ENCODE results near the gene FNDC7.
A peak's percentile ranks its signal among the peaks of the same experiment; 100 is the strongest.

FNDC7 gene

DNA sequence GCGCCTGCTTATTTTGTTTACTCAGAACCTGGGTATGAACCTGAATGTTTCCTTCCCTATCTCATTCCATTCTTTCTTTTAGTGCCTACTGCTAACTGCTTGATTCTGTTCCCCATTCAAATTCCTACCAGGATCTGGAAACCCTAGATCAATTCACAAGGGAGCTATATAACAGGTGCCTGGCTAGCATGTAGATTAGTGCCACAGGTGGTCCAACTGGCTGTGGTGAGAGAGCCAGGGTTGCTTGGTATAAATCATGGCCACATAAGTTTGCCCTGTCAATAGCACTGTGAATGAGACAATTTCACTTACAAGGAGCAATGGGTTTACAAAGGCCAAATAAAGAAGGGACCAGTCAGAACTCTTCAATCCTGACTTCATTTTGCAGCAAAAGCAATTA is 27.2 kb upstream of the FNDC7 start:
- H3K27me3 Mint-ChIP-seq (ENCODE audit: low read depth), result peaks cover 4% of the 10 kb centered on the region
- H3K27ac Mint-ChIP-seq, result peak overlapping the region in 1 of 3 experiments; percentile 11
- H3K36me3 Mint-ChIP-seq (ENCODE audit: low read depth), result no peaks in the 10 kb centered on the region
- H3K9me3 Mint-ChIP-seq, result no peaks in the 10 kb centered on the region
- TF ChIP-seq, protein P1, sequence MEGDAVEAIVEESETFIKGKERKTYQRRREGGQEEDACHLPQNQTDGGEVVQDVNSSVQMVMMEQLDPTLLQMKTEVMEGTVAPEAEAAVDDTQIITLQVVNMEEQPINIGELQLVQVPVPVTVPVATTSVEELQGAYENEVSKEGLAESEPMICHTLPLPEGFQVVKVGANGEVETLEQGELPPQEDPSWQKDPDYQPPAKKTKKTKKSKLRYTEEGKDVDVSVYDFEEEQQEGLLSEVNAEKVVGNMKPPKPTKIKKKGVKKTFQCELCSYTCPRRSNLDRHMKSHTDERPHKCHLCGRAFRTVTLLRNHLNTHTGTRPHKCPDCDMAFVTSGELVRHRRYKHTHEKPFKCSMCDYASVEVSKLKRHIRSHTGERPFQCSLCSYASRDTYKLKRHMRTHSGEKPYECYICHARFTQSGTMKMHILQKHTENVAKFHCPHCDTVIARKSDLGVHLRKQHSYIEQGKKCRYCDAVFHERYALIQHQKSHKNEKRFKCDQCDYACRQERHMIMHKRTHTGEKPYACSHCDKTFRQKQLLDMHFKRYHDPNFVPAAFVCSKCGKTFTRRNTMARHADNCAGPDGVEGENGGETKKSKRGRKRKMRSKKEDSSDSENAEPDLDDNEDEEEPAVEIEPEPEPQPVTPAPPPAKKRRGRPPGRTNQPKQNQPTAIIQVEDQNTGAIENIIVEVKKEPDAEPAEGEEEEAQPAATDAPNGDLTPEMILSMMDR (IDR thresholded peaks at IDR 0.05; ENCODE audit: unreplicated experiment in 3 of 3), result no peak
- peaks cover 23% of the 10 kb centered on the region for H3K4me1 Mint-ChIP-seq
- no peak overlapping the region for H3K4me3 Mint-ChIP-seq

DNA sequence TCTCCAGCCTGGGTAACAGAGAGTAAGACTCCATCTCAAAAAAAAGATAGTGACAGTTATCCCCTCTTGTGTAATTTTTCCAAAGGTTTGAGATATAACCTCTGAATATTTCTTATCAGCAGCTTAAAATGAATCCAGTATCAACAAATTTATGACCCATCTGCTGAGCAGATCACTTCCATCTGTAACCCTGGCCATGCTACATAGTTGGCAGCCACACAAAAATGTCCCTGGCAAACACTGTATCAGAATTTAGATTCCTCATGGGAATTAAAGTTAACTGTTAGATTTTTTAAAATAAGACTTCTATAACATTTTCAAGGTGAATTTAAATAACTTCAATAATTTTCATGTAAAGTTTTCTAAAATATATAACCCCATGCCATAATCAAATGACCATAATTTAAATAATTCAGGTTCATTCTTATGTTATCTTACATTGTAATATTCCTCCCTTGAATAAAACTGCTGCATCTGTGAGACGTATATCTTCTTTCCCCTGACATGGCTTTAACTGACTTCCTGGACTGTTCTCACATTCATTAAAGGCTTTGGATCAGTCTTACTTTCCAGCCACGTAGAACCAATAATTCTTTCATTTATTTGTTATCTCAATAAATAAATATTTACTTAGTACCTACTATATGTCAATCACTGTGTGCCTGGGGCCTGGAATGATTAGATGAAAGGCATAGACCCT is 25.9 kb upstream of the FNDC7 start:
- TF ChIP-seq, protein P1 (IDR thresholded peaks at IDR 0.05; ENCODE audit: unreplicated experiment in 3 of 3), result no peak
- Mint-ChIP-seq H3K27ac (peak overlapping the region; percentile 46 to 80 (median 64)), H3K4me3 (no peak overlapping the region), H3K4me1 (peaks cover 34% of the 10 kb centered on the region), H3K27me3 (ENCODE audit: low read depth) (no peaks in the 10 kb centered on the region), H3K36me3 (ENCODE audit: low read depth) (no peaks in the 10 kb centered on the region), H3K9me3 (no peaks in the 10 kb centered on the region)

DNA sequence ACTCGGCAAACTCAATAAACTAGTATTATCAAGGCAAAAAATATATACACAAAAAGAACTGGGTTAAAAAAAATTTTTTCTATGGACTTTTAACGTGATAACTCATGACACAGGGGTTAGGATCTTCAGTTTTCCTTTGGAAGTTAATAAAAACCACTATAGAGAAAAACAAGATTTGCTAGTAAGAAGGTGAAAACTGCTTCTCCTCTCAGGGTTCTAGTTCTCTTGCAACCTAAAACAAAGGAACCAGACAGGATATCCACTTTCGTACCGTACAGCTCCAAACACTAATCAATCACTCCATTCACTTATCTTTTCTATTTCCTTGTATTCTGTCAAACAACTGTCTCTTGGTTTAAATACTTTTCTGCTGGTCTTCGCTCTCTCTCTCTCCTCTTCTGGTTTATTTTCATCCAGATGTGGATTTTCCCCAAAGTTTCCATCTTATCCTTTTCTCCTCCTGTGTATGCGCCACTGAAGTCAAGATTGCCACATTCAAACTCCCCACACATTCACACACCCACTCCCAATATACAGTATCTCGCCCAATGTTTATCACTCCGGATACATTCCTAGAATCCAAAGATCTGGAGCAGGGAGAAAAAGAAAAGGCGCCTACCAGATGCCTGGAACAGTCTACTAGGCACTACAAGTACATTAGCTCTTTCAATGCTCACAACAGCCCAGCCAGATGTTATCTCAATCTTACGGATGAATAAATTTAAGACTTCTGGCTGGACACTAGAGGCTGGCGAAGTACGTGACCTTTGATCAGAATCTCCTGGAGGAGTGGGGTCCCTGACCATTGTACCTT is 21.4 kb upstream of the FNDC7 start:
- peaks cover 43% of the 10 kb centered on the region for H3K4me1 Mint-ChIP-seq
- peak overlapping the region; percentile 96 to 98 (median 98) for H3K4me3 Mint-ChIP-seq
- H3K27ac Mint-ChIP-seq, result peak overlapping the region; percentile 97 to 98 (median 98)
- TF ChIP-seq, protein P1 (IDR thresholded peaks at IDR 0.05; ENCODE audit: unreplicated experiment in 3 of 3), result no peak
- H3K9me3 Mint-ChIP-seq, result no peaks in the 10 kb centered on the region
- no peaks in the 10 kb centered on the region for H3K27me3 Mint-ChIP-seq (ENCODE audit: low read depth)
- H3K36me3 Mint-ChIP-seq (ENCODE audit: low read depth), result peaks cover 7% of the 10 kb centered on the region

DNA sequence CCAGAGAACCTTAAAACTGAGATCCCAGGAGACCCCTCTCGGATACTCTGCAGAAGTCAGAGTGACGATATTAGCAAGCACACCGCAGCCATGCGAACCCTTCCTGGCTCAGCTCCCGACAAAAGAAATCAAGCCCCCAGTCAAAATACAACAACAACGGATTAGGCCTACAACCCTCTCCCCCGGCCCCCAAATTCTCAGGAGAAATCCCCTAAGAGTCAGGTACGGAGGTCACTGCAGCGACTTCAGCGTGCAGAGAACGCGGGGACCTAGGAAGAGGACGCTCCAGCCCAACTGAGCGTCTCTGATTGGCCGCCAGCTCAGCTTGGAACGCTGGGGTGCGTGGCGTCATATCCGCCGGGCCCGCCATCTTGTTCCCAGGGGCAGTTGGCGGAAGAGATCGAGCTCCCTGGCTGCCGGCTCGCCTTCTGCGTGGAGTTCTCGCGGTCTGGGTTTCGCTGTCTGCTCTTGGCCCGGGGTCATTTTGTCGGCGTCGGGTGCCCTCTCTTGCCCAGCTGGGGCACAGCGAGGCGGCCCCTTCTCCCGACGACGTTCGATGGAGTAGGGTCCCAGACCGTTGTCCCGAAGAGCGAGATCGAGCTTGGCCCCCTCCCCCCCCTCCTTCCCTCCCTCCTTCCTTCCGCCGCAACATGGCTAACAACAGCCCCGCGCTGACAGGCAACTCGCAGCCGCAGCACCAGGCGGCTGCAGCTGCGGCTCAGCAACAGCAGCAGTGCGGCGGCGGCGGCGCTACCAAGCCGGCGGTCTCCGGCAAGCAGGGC is 20.6 kb upstream of the FNDC7 start, which contains the start of gene PRPF38B:
TSS of gene PRPF38B (plus strand) at position 369 of the 782 bp plus-strand sequence. CDS start at position 651, 282 bp downstream.
- peaks cover 35% of the 10 kb centered on the region for H3K4me1 Mint-ChIP-seq
- H3K9me3 Mint-ChIP-seq, result no peaks in the 10 kb centered on the region
- no peaks in the 10 kb centered on the region for H3K27me3 Mint-ChIP-seq (ENCODE audit: low read depth)
- H3K4me3 Mint-ChIP-seq, result peak within 1 kb of the TSS; percentile 96 to 98 (median 98)
- H3K36me3 Mint-ChIP-seq (ENCODE audit: low read depth), result peaks cover 15% of the 10 kb centered on the region
- peak within 1 kb of the TSS; percentile 97 to 98 (median 98) for H3K27ac Mint-ChIP-seq
- TF ChIP-seq, protein P1 (IDR thresholded peaks at IDR 0.05; ENCODE audit: unreplicated experiment in 3 of 3), result no peak

DNA sequence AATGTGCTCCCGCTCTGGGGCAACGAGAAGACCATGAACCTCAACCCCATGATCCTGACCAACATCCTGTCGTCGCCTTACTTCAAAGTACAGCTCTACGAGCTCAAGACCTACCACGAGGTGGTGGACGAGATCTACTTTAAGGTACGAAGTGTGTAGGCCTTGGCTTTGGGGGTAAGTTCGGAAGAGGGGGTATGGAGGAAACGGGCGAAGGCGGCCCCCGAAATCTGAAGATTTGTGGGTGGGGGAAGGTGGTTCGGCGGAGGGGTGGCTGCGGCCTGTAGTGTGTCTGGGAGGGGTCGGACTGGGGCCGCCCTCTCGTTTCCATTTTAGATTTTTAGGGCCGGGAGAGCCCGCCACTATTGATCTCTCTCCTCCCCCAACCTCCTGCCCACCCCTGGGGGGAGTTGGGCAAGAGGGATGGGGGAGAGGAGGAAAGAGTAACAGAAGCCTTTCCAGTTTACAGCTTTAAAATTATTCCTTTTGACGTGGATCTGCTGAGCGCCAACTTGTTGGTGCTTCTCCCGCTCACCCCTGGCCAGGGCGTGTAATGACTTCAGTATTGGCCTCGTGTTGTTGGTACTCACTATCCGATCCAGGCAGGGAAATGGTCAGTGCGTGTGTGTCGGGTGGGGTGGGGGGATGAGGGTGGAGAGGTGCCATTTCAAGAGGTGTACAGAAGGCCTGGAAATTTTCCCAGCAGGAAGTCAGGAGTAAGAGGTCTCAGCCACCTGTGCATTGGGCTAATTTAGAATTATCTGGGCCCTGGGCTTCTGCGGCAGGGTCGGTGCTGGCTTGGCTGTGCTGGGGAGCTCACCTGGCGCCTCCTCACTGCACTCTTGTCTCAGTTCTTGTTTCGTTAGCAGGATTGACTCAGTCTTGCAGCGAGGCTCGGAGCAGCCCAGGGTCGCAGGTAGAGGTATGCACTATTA is 19.7 kb upstream of the FNDC7 start:
- H3K9me3 Mint-ChIP-seq, result no peaks in the 10 kb centered on the region
- H3K27ac Mint-ChIP-seq, result peak overlapping the region; percentile 97 to 98 (median 98)
- H3K4me1 Mint-ChIP-seq, result peaks cover 31% of the 10 kb centered on the region
- H3K4me3 Mint-ChIP-seq, result peak overlapping the region; percentile 96 to 98 (median 98)
- TF ChIP-seq, protein P1 (IDR thresholded peaks at IDR 0.05; ENCODE audit: unreplicated experiment in 3 of 3), result peak in 2 of 3 experiments; percentile 22 to 42
- no peaks in the 10 kb centered on the region for H3K27me3 Mint-ChIP-seq (ENCODE audit: low read depth)
- peaks cover 23% of the 10 kb centered on the region for H3K36me3 Mint-ChIP-seq (ENCODE audit: low read depth)
